NCI-H187 treated with DMSO at 0.1 percent for 48 hours (cell line): ENCODE results near the gene OSBPL10.
"Not testable (repeated sequence)": the region's sequence is repeated elsewhere in the genome, so short reads cannot be mapped to it uniquely, and the experiment has no call there.

Experiments used
- DNase-seq: peaks from one replicate; lab custom pipeline; 2025; lab: John Stamatoyannopoulos, UW

The OSBPL10 gene

GRCh38 chr3:31993843-31994242, 12.8 kb upstream of the OSBPL10 start:
- DNase-seq: no peak

GRCh38 chr3:31992995-31993394, 11.9 kb upstream of the OSBPL10 start:
- not testable (repeated sequence) for DNase-seq

- no peak for DNase-seq
These were observed 7.2 kb upstream of the OSBPL10 start for GRCh38 chr3:31988271-31988670.

GRCh38 chr3:31985831-31986230, 4.8 kb upstream of the OSBPL10 start:
- no peak for DNase-seq

- DNase-seq: no peak
These were observed 3.3 kb upstream of the OSBPL10 start for GRCh38 chr3:31984321-31984720.

- DNase-seq: no peak
These were observed 394 bp downstream of the OSBPL10 start for GRCh38 chr3:31980530-31981205.

DNA sequence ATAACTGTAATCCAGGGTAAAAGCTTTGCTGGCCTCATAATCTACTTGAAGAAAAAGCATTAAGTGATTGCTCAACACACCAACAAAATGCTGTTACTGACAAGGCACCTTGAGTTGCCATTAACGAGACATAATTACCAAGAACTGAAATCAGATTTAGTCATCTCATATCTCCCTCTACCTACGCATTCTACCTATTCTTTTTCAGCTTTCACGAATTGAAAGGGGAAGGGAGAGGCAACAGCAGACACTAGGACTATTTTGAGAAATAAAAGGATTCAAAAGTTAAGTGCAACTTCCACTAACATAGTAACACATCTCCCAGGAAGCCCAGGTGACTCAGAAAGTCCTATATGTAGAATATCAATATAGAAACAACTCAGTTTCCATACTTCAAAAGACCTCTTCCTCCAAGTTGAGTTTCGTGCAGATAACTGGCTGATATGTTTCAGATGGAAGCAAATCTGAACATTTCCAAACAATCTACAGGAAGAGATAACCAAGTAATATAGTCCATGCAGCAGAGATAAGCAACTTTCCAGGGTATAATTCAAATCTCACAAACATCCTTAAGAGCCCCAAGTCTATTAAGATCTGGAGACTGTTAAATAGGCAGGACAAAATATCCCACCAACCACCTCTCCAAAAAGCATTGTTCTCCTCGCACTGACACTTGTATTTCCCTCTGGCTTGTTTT, 1.9 kb downstream of the OSBPL10 start:
- DNase-seq: no peak

- no peak for DNase-seq
These were observed 2.5 kb downstream of the OSBPL10 start for GRCh38 chr3:31978553-31978952.

DNA sequence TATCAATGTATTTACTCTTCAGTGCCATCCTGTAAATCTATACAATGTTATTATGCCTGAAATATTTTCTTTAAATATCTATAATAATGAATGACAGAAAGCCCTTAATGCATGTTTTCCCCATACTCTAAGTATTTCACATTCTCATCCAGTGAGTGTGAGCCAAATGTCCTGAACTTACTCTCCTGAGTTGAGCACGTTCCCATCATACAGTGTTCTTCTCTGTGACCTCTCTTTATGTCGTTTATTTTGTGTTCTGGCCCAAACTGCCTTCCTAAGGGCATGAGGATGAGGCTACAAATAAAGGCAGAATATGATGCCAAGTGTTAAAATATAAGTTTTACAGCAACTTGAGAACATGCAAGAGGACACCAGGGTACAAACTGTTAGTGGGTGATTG, 3.3 kb downstream of the OSBPL10 start:
- no peak for DNase-seq

DNA sequence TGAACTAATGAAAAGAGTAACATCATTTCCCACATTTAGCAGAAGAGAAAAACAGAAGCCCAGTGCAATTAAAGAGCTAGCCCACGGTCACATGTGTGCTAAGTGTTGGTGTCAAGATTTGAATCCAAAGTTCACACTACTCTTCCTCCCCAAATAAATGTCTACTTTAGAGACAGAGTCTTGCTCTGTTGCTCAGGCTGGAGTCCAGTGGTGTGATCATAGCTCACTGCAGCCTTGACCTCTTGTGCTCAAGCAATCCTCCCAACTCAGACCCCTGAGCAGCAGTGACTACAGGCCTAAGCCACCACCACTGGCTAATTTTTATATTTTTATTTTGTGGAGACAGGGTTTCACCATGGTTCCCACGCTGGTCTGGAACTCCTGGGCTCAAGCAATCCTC, 4.8 kb downstream of the OSBPL10 start:
- DNase-seq: no peak

DNA sequence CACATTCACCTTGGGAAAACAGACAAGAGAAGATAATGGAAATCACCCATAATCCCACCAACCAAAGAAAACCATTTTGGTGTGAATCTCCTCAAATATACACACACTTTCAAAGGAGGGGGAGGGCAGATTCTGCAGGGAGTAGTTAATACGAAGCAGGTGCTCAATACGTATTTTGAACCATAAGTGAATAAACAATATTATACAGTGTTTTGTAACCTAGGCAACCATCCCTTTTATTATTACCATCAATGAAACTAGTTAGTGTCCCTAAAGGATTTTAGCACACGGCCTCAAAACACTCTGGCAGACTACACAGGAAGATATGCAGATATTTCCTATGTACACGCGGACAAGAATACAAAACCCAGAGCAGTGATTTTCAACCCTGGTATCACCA, 6.1 kb downstream of the OSBPL10 start:
- DNase-seq: no peak

- no peak for DNase-seq
These were observed 6.6 kb downstream of the OSBPL10 start for GRCh38 chr3:31974471-31974870.

DNA sequence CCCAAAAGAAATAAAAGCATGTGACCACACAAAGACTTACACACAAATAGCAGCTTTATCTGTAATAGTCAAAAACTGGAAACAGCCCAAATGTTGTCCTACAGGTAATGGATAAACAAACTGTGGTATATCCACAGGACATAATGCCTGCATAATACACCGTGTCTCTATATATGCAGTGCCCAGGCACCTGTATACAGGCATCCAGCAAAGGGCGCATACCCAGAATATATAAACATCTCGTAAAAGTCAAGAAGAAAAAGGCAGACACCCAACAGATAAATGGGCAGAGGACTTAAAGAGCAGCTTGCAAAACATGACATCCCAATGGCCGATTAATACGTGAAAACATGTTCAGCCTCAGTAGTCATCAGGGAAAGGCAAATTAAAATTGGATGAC, 7.2 kb downstream of the OSBPL10 start:
- DNase-seq: no peak

GRCh38 chr3:31973081-31973480, 8.0 kb downstream of the OSBPL10 start:
- DNase-seq: no peak

GRCh38 chr3:31971607-31972006, 9.5 kb downstream of the OSBPL10 start:
- DNase-seq: no peak

- no peak for DNase-seq
These were observed 12.1 kb downstream of the OSBPL10 start for GRCh38 chr3:31968927-31969418.

DNA sequence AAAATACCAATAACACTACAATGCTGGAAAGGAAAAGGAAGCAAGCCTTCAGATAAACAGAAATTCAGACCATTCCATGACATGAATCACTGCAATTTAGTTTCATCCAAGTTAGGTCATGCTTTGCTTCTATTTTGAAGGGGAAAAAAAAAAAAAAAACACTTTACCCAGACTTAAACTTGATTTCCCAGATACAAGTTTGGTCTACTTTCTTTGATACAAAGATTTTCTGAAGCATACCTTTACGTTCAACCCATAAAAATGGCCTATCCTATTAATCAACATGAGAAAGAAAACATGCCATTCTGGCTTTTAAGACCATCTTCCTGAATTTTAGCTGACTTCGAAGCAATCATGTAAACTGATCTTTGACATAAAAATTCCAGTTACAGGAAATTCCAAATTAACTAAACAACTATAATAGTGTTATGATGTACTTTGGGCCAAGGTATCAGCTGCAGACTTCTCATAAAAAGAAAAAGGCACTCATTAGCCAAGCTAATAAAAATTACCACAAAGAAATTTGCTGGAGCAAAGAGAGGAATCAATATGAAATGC, 12.6 kb downstream of the OSBPL10 start:
- no peak for DNase-seq

DNA sequence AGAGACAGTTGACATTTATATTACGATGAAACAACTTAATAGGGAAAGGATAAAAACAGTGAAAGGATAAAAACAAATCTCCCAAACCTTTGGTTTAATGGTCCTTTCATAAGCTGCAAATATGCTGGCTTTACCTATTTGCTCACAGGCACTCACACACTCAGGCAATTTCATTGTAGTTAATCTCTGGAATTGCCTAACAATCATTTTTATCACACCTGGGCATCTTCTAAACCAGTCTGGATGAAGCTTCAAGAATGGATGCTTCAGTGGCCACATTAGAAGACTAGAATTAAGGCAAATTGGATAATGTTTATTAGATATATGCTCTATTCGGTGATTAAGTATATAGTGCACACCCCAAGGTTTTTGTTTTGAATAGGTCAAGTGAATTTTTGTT, 13.5 kb downstream of the OSBPL10 start:
- DNase-seq: no peak

GRCh38 chr3:31966978-31967591, 14.0 kb downstream of the OSBPL10 start:
- DNase-seq: no peak

GRCh38 chr3:31962801-31963205, 18.3 kb downstream of the OSBPL10 start:
- no peak for DNase-seq

DNA sequence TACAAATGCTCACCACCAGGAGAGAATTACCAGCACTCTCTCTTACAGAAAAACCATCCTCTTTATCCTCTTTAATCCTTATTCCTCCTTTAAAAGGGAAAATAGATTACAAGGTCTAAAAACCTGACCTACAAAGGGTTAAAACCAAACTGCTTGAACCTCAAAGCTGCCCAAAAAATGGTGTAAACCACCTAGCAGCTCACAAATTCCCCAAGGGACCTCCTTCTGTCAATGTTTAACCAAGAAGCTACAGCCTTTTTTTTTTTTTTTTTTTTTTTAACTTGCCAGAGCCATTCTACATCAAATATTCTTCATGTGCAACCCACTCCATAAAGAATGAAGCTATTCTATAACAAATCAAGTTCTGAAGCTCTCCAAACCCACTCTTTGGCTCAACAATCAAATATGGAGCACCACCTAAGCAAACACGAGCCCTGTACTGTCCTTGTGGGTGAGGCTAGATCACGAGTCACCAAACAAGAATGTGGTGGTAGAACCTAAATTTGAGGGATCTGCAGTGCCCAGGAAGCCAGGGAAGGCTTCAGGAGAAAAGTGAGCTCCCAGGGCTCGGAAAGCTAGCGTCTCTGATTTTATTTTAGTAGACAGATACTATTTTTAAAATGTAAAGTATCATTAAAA, 20.1 kb downstream of the OSBPL10 start:
- DNase-seq: no peak
